H1 (cell line): ENCODE data around the gene ARHGAP4. TPM values are rescaled to one million over a fixed set of nuclear protein-coding genes. Genes with fewer than 3 reads are reported as not detected.

ENCODE experiments used
- CTCF ChIA-PET: fragments of 300-600 bp; sonication (Branson Sonifier 250); formaldehyde crosslinking; loops from one replicate; lab custom pipeline; 2021; ENCODE audit not compliant: partially characterized antibody; lab: Charles Lee
- POLR2A ChIA-PET: fragments of 300-600 bp; sonication (Branson Sonifier 250); formaldehyde crosslinking; loops from one replicate; lab custom pipeline; 2021; ENCODE audit warnings: inconsistent platforms; ENCODE audit not compliant: partially characterized antibody; lab: Charles Lee
- DNase-seq, 2 experiments: peaks; one replicate each; pipeline versions ENCODE4 v3.0.0 to v3.0.0-alpha.2; 2010 to 2022; ENCODE audit warnings: low spot score in 2 of 2, low read depth in 1 of 2, mixed read lengths in 1 of 2
- FAIRE-seq: peaks from 2 replicates; lab custom pipeline; 2011; peaks lifted over from hg19 to GRCh38; lab: Jason Lieb, UNC
- H2AFZ ChIP-seq: 2 replicates; pipeline ENCODE4 v1.8.1; 2012; ENCODE audit warnings: low read length, inconsistent platforms
- H2AK5ac ChIP-seq: 2 replicates; pipeline ENCODE4 v1.6.1; 2013; ENCODE audit warnings: low read depth, low read length
- H2BK120ac ChIP-seq: replicated peaks from 2 replicates; pipeline ENCODE3; 2013; ENCODE audit warnings: low read depth, low read length, inconsistent platforms
- H2BK12ac ChIP-seq: 2 replicates; pipeline ENCODE4 v1.6.1; 2013; ENCODE audit warnings: low read depth, low read length
- H2BK15ac ChIP-seq: 2 replicates; pipeline ENCODE4 v1.6.1; 2013; ENCODE audit warnings: low read length
- H2BK20ac ChIP-seq: 2 replicates; pipeline ENCODE4 v1.6.1; 2013; ENCODE audit warnings: low read length
- H2BK5ac ChIP-seq: 2 replicates; pipeline ENCODE4 v1.6.1; 2013; ENCODE audit warnings: low read depth, low read length
- H3K14ac ChIP-seq: 2 replicates; pipeline ENCODE4 v1.6.1; 2013; ENCODE audit warnings: inconsistent platforms; ENCODE audit not compliant: insufficient read length
- H3K18ac ChIP-seq: 2 replicates; pipeline ENCODE4 v1.6.1; 2013; ENCODE audit warnings: low read length; ENCODE audit errors: extremely low read depth
- H3K23ac ChIP-seq: 2 replicates; pipeline ENCODE4 v1.6.1; 2013; ENCODE audit warnings: inconsistent platforms; ENCODE audit not compliant: insufficient read length
- H3K23me2 ChIP-seq: 2 replicates; pipeline ENCODE4 v1.6.1; 2013; ENCODE audit warnings: low read depth, low read length
- H3K27ac ChIP-seq: 2 replicates; pipeline ENCODE4 v1.6.1; 2011; ENCODE audit warnings: low read depth, low read length, inconsistent platforms
- H3K27me3 ChIP-seq, 4 experiments: replicated peaks in 1 of 4; 1 replicate in 1 of 4; 2 replicates in 3 of 4; pipeline versions ENCODE4 v1.6.1 to v1.8.1; 2011 to 2013; ENCODE audit warnings: low read length in 3 of 4, mild to moderate bottlenecking in 3 of 4, inconsistent platforms in 2 of 4, mixed read lengths in 2 of 4, moderate library complexity in 1 of 4; ENCODE audit not compliant: control insufficient read depth in 3 of 4, insufficient read depth in 3 of 4; ENCODE audit errors: extremely low read depth in 1 of 4
- H3K36me3 ChIP-seq, 4 experiments: 2 replicates each; pipeline versions ENCODE4 v1.6.1 to v1.8.1; 2011 to 2013; ENCODE audit warnings: mild to moderate bottlenecking in 4 of 4, low read length in 3 of 4, moderate library complexity in 2 of 4, control low read depth in 1 of 4, inconsistent platforms in 1 of 4; ENCODE audit not compliant: insufficient read depth in 4 of 4, control insufficient read depth in 2 of 4
- H3K4ac ChIP-seq: replicated peaks from 2 replicates; pipeline ENCODE3; 2013; ENCODE audit warnings: low read length, low read depth, mixed read lengths, inconsistent platforms; ENCODE audit not compliant: insufficient read length
- H3K4me1 ChIP-seq, 4 experiments: replicated peaks in 1 of 4; 1 replicate in 1 of 4; 2 replicates in 3 of 4; pipeline versions ENCODE4 v1.6.1 to v1.8.1; 2011 to 2013; ENCODE audit warnings: low read length in 3 of 4, inconsistent platforms in 2 of 4, mixed read lengths in 1 of 4; ENCODE audit not compliant: insufficient read depth in 4 of 4, control insufficient read depth in 3 of 4
- H3K4me2 ChIP-seq, 2 experiments: 2 replicates each; pipeline versions ENCODE4 v1.6.1 to v1.8.1; 2011 to 2013; ENCODE audit warnings: low read depth in 2 of 2, low read length in 2 of 2, control low read depth in 1 of 2, inconsistent platforms in 1 of 2, mild to moderate bottlenecking in 1 of 2; ENCODE audit not compliant: insufficient read depth in 1 of 2
- H3K4me3 ChIP-seq, 4 experiments: fragments of 200-600, 300-600 bp in 1 of 4; sonication (generic), shearing (Covaris generic), sonication (Bioruptor Twin) in 1 of 4; 2 replicates each; pipeline versions ENCODE4 v1.5.1 to v1.8.1; 2011 to 2016; ENCODE audit warnings: low read length in 4 of 4, low read depth in 3 of 4, control low read depth in 2 of 4, inconsistent platforms in 2 of 4, mild to moderate bottlenecking in 2 of 4, mixed read lengths in 1 of 4, moderate library complexity in 1 of 4; ENCODE audit not compliant: insufficient read depth in 2 of 4; ENCODE audit errors: extremely low read depth in 1 of 4
- H3K56ac ChIP-seq: replicated peaks from 2 replicates; pipeline ENCODE3; 2013; ENCODE audit warnings: low read depth, mild to moderate bottlenecking, mixed read lengths, low read length, inconsistent platforms; ENCODE audit not compliant: insufficient read length
- H3K79me1 ChIP-seq: 2 replicates; pipeline ENCODE4 v1.6.1; 2013; ENCODE audit warnings: low read depth, low read length, control low read depth
- H3K79me2 ChIP-seq, 2 experiments: 2 replicates each; pipeline versions ENCODE4 v1.6.1 to v1.8.1; 2012 to 2013; ENCODE audit warnings: low read length in 2 of 2, mild to moderate bottlenecking in 2 of 2, inconsistent platforms in 1 of 2; ENCODE audit not compliant: insufficient read depth in 2 of 2, control insufficient read depth in 1 of 2
- H3K9ac ChIP-seq, 4 experiments: replicated peaks in 1 of 4; 1 replicate in 1 of 4; 2 replicates in 3 of 4; pipeline versions ENCODE4 v1.6.1 to v1.8.1; 2011 to 2013; ENCODE audit warnings: low read depth in 3 of 4, low read length in 3 of 4, control low read depth in 2 of 4, mild to moderate bottlenecking in 2 of 4, moderate library complexity in 2 of 4, inconsistent platforms in 1 of 4; ENCODE audit errors: extremely low read depth in 1 of 4
- H3K9me3 ChIP-seq, 2 experiments: 2 replicates each; pipeline versions ENCODE4 v1.6.1 to v1.8.1; 2012 to 2013; ENCODE audit warnings: mild to moderate bottlenecking in 2 of 2, moderate library complexity in 2 of 2, control low read depth in 1 of 2, inconsistent platforms in 1 of 2, low read depth in 1 of 2, low read length in 1 of 2, mixed read lengths in 1 of 2; ENCODE audit not compliant: insufficient read depth in 2 of 2
- H4K20me1 ChIP-seq, 2 experiments: replicated peaks in 1 of 2; 2 replicates each; pipeline versions ENCODE3 to v1.8.1; 2011 to 2013; ENCODE audit warnings: inconsistent platforms in 2 of 2, low read length in 2 of 2, mild to moderate bottlenecking in 1 of 2; ENCODE audit not compliant: insufficient read depth in 2 of 2, control insufficient read depth in 1 of 2
- H4K5ac ChIP-seq: 2 replicates; pipeline ENCODE4 v1.6.1; 2013; ENCODE audit warnings: low read length, low read depth, mixed read lengths, inconsistent platforms; ENCODE audit not compliant: insufficient read length
- H4K8ac ChIP-seq: 2 replicates; pipeline ENCODE4 v1.8.0; 2013; ENCODE audit warnings: mild to moderate bottlenecking, moderate library complexity, low read length, inconsistent platforms; ENCODE audit not compliant: insufficient read depth; ENCODE audit errors: extremely low read depth
- H4K91ac ChIP-seq: replicated peaks from 2 replicates; pipeline ENCODE3; 2013; ENCODE audit warnings: low read length, mixed read lengths, inconsistent platforms; ENCODE audit not compliant: insufficient read length
- BACH1 ChIP-seq: IDR thresholded peaks from 2 replicates; pipeline ENCODE4 v1.6.1; 2012; ENCODE audit warnings: low read length, improper control_type of control experiment
- CREB1 ChIP-seq: IDR thresholded peaks from 2 replicates; pipeline ENCODE4 v1.6.1; 2012; ENCODE audit warnings: inconsistent platforms
- EP300 ChIP-seq, 2 experiments: IDR thresholded peaks; 1 replicate in 1 of 2; 2 replicates in 1 of 2; pipeline ENCODE4 v1.6.1; 2011 to 2012; ENCODE audit warnings: low read depth in 2 of 2, low read length in 2 of 2, mild to moderate bottlenecking in 2 of 2, borderline replicate concordance in 1 of 2, inconsistent platforms in 1 of 2, moderate library complexity in 1 of 2
- NRF1 ChIP-seq: IDR thresholded peaks from 2 replicates; pipeline ENCODE4 v1.6.1; 2011; ENCODE audit warnings: mild to moderate bottlenecking, low read depth, low read length, improper control_type of control experiment
- RAD21 ChIP-seq, 2 experiments: IDR thresholded peaks in 1 of 2; conservative IDR thresholded peaks in 1 of 2; 2 replicates each; pipeline ENCODE4 v1.6.1; 2011; ENCODE audit warnings: low read depth in 2 of 2, low read length in 2 of 2, improper control_type of control experiment in 1 of 2, inconsistent platforms in 1 of 2, mild to moderate bottlenecking in 1 of 2, moderate library complexity in 1 of 2
- RBBP5 ChIP-seq: IDR thresholded peaks from 2 replicates; pipeline ENCODE4 v1.7.1; 2012; ENCODE audit warnings: low read depth, mild to moderate bottlenecking, inconsistent platforms, low read length, moderate library complexity, borderline replicate concordance
- RNF2 ChIP-seq: fragments of 200-900, 300-1000 bp; sonication (generic); IDR thresholded peaks from 2 replicates; pipeline ENCODE4 v1.7.1; 2016; ENCODE audit warnings: borderline replicate concordance, low read depth, mild to moderate bottlenecking, antibody characterized with exemption, low read length; ENCODE audit not compliant: poor library complexity, severe bottlenecking; ENCODE audit errors: missing control alignments
- SIRT6 ChIP-seq: IDR thresholded peaks from one replicate; pipeline ENCODE4 v1.7.1; 2012; ENCODE audit warnings: low read length, inconsistent platforms
- TBP ChIP-seq: IDR thresholded peaks from 2 replicates; pipeline ENCODE4 v1.6.1; 2011; ENCODE audit warnings: low read depth, low read length, improper control_type of control experiment
- TCF12 ChIP-seq: IDR thresholded peaks from 2 replicates; pipeline ENCODE4 v1.6.1; 2011; ENCODE audit warnings: low read depth, mild to moderate bottlenecking, low read length
- WGBS, 2 experiments: shearing (Covaris generic) in 1 of 2; methylation state at CpG; one replicate each; pipeline versions ENCODE4 v1.1.6 to v1.1.7; 2013 to 2015; ENCODE audit warnings: low lambda C conversion rate in 2 of 2, mixed read lengths in 2 of 2, inconsistent platforms in 1 of 2, low coverage in 1 of 2, missing lambda C conversion rate in 1 of 2; ENCODE audit not compliant: insufficient replicate concordance in 2 of 2, insufficient coverage in 1 of 2, insufficient read length in 1 of 2; ENCODE audit errors: extremely low coverage in 1 of 2, missing lambda C conversion rate in 1 of 2; 5-methylcytosine and 5-hydroxymethylcytosine counted together
- polyA plus RNA-seq, 7 experiments: library from polyadenylated mRNA; depleted of rRNA in 3 of 7; stranded (reverse) in 5 of 7; unstranded in 2 of 7; fragments of >200 nt in 5 of 7; fragments of 200-250 nt in 2 of 7; gene quantifications; 1 replicate in 5 of 7; 2 replicates in 1 of 7; 4 replicates in 1 of 7; pipeline versions ENCODE4 v1.2.1 to v1.2.3, GENCODE V29; 2011 to 2013; ENCODE audit warnings: missing spikeins in 2 of 7, mixed read lengths in 2 of 7
- total RNA-seq: library from RNA; stranded (reverse); fragmentation: NEBNext Ultra II Directional; extraction: Animal tissue kit (Norgen Biotek cat#: 25700); gene quantifications from 2 replicates; pipeline ENCODE4 v1.2.1, GENCODE V29; 2021
- TF ChIP-seq, protein P1 (sequence below): IDR thresholded peaks from 2 replicates; pipeline ENCODE4 v1.6.1; 2012; ENCODE audit warnings: inconsistent platforms
- TF ChIP-seq, protein P2 (sequence below): IDR thresholded peaks from 2 replicates; pipeline ENCODE4 v1.6.1; 2012; ENCODE audit warnings: inconsistent platforms

Gene ARHGAP4
- total and polyA plus RNA-seq, 2 of the 8 experiments (the other 6 are each of a cell fraction or from before 2014, with no cell fraction given) = 23.9 to 26.0 TPM

DNA sequence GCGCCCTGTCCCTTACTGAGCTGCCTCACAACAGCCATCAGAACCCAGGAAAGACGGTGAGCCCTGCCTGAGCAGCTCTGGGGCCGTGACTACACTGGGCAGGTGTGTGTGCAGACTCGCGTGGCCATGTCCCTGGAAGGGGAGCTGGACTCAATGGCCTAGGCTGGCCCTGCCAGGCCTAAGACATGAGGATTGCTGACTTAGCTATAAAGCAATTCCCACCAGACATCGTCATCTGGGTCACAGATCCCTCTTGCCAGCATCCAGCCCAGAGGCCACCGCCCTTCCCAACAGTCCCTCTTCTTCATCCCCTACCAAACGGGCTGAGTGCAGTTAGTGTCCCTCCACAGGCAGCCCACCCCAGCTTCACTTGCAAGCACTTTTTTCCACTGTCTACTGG, 5.1 kb upstream of the ARHGAP4 start:
- Histone ChIP-seq H3K9me3 (no peaks in the 10 kb centered on the region), H3K9ac (no peak overlapping the region), H2BK12ac (no peak overlapping the region), H3K4me3 (no peak overlapping the region), H2BK20ac (no peak overlapping the region), H2AK5ac (no peak overlapping the region), H4K5ac (no peak overlapping the region), H3K27ac (no peak overlapping the region), H2BK15ac (no peak overlapping the region), H2BK120ac (no peak overlapping the region), H3K23ac (no peak overlapping the region), H3K23me2 (peaks cover 15% of the 10 kb centered on the region; the same call in 1 of the 2 replicates), H3K36me3 (peaks cover 0 to 10% (median 4%) of the 10 kb centered on the region in 4 experiments; a peak in 2 of 8 replicates), H3K79me1 (no peaks in the 10 kb centered on the region), H2AFZ (no peak overlapping the region), H3K14ac (no peak overlapping the region), H4K91ac (no peak overlapping the region), H4K8ac (no peak overlapping the region), H3K27me3 (no peaks in the 10 kb centered on the region), H3K79me2 (peaks cover 0 to 13% of the 10 kb centered on the region in 2 experiments; a peak in 2 of 4 replicates), H3K4me1 (peaks cover 0 to 18% (median 14%) of the 10 kb centered on the region in 4 experiments; a peak in 6 of 7 replicates), H3K18ac (no peak overlapping the region), H4K20me1 (peaks cover 0 to 3% of the 10 kb centered on the region in 2 experiments), H2BK5ac (no peak overlapping the region), H3K56ac (no peak overlapping the region), H3K4ac (no peak overlapping the region), H3K4me2 (no peak overlapping the region)
- no peak for FAIRE-seq
- CTCF ChIA-PET = interaction anchor here (19.6 kb wide), 1 partner anchor 17 kb away, joined by 272 read pairs; the partner anchor contains the start of gene RENBP
- DNase-seq = no peak
- WGBS, 2 experiments = 80% methylated on average over 2 of the region's 8 CpGs; no CpG with 5 or more reads in 1 of the 2 experiments
- POLR2A ChIA-PET = interaction anchor here (14.9 kb wide), 1 partner anchor 10 kb away, joined by 231 read pairs; the partner anchor contains the start of genes NAA10 and RENBP
- no peak for TF ChIP-seq NRF1
- TF ChIP-seq, protein P1, sequence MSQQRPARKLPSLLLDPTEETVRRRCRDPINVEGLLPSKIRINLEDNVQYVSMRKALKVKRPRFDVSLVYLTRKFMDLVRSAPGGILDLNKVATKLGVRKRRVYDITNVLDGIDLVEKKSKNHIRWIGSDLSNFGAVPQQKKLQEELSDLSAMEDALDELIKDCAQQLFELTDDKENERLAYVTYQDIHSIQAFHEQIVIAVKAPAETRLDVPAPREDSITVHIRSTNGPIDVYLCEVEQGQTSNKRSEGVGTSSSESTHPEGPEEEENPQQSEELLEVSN = no peak
- TF ChIP-seq TCF12 = no peak
- no peak for TF ChIP-seq TBP
- TF ChIP-seq RNF2 = no peak
- TF ChIP-seq, protein P2, sequence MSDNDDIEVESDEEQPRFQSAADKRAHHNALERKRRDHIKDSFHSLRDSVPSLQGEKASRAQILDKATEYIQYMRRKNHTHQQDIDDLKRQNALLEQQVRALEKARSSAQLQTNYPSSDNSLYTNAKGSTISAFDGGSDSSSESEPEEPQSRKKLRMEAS = no peak
- no peak for TF ChIP-seq EP300 (IDR thresholded peaks at IDR 0.05; ENCODE audit: borderline replicate concordance in 1 of 2, low read depth in 2 of 2, low read length in 2 of 2)
- TF ChIP-seq SIRT6 = no peak
- TF ChIP-seq RBBP5 = no peak
- TF ChIP-seq RAD21 (IDR thresholded peaks at IDR 0.05 in 1 of 2, conservative IDR thresholded peaks at IDR 0.05 in 1 of 2; ENCODE audit: low read depth in 2 of 2, low read length in 2 of 2) = no peak
- TF ChIP-seq BACH1 = no peak
- TF ChIP-seq CREB1 = no peak
